HepG2 (cell line): ENCODE data around the gene EPB41L1. TPM values are rescaled to one million over a fixed set of nuclear protein-coding genes. Genes with fewer than 3 reads are reported as not detected.

Experiments used
- DZIP1 ChIP-seq: sonication (generic); formaldehyde crosslinking; IDR thresholded peaks from 2 replicates; pipeline ENCODE4 v1.5.0; 2020; ENCODE audit warnings: mild to moderate bottlenecking, missing genetic modification reagents
- KLF16 ChIP-seq, 2 experiments: sonication (generic) in 1 of 2; formaldehyde crosslinking in 1 of 2; IDR thresholded peaks; 2 replicates each; pipeline versions ENCODE4 v1.6.1 to v1.8.0; 2016 to 2023; ENCODE audit warnings: missing genetic modification reagents in 2 of 2, missing compliant biosample characterization in 1 of 2
- TEAD3 ChIP-seq: optimal IDR thresholded peaks from 2 replicates; pipeline ENCODE3; 2016; ENCODE audit warnings: borderline replicate concordance
- ZBTB38 ChIP-seq: sonication (generic); formaldehyde crosslinking; IDR thresholded peaks from 2 replicates; pipeline ENCODE4 v1.5.1; 2020; ENCODE audit warnings: mild to moderate bottlenecking, missing genetic modification reagents
- ZNF318 ChIP-seq: sonication (generic); formaldehyde crosslinking; IDR thresholded peaks from 2 replicates; pipeline ENCODE4 v1.4.0; 2020; ENCODE audit warnings: mild to moderate bottlenecking, missing genetic modification reagents
- ZNF354B ChIP-seq: sonication (generic); formaldehyde crosslinking; IDR thresholded peaks from 2 replicates; pipeline ENCODE4 v1.8.0; 2022; ENCODE audit warnings: mild to moderate bottlenecking, missing genetic modification reagents
- ZNF713 ChIP-seq: sonication (generic); formaldehyde crosslinking; IDR thresholded peaks from 2 replicates; pipeline ENCODE4 v1.4.0; 2020; ENCODE audit warnings: mild to moderate bottlenecking, missing genetic modification reagents
- ZNF781 ChIP-seq: sonication (generic); formaldehyde crosslinking; IDR thresholded peaks from 2 replicates; pipeline ENCODE4 v1.5.1; 2020; ENCODE audit warnings: borderline replicate concordance, mild to moderate bottlenecking, missing genetic modification reagents; ENCODE audit errors: not compliant biosample characterization
- polyA plus RNA-seq, 8 experiments: library from polyadenylated mRNA; depleted of rRNA in 3 of 8; stranded (reverse) in 7 of 8; unstranded in 1 of 8; fragments of >200 nt; fragmentation: Illumina TruSeq in 4 of 8; extraction: Trizol in 4 of 8; gene quantifications; 2 replicates each; pipeline versions ENCODE4 v1.2.1 to v1.2.3, GENCODE V29; 2011 to 2016; ENCODE audit warnings: low read depth in 4 of 8, missing spikeins in 1 of 8, mixed read lengths in 1 of 8; ENCODE audit not compliant: insufficient read depth in 1 of 8
- total RNA-seq, 5 experiments: library from RNA; depleted of rRNA; stranded (reverse); fragments of >200 nt; fragmentation: Illumina TruSeq; extraction: Trizol; gene quantifications; 2 replicates each; pipeline ENCODE4 v1.2.3, GENCODE V29; 2016; ENCODE audit warnings: low read depth in 1 of 5
- TF ChIP-seq, protein P1 (sequence below): sonication (generic); formaldehyde crosslinking; IDR thresholded peaks from 2 replicates; pipeline ENCODE4 v1.4.0; 2020; ENCODE audit warnings: missing genetic modification reagents
- TF ChIP-seq, protein P2 (sequence below): sonication (generic); formaldehyde crosslinking; IDR thresholded peaks from 2 replicates; pipeline ENCODE4 v1.5.1; 2020; ENCODE audit warnings: missing genetic modification reagents, mild to moderate bottlenecking, borderline replicate concordance

Gene EPB41L1
- total and polyA plus RNA-seq, 2 of the 13 experiments (the other 11 are each of a cell fraction or from before 2014, with no cell fraction given): 16.7 to 39.0 TPM

GRCh38 chr20:36183155-36183944 lies 28.8 kb downstream of the EPB41L1 start (continued):
- TF ChIP-seq ZNF318 (CRISPR knock-in tag): peak; percentile 79; the same call in 1 of the 2 replicates
- TF ChIP-seq ZNF713 (CRISPR knock-in tag): no peak
- TF ChIP-seq TEAD3 (CRISPR knock-in tag): peak; percentile 48
- peak in 1 of 2 experiments; percentile 88; a peak in 2 of 4 replicates for TF ChIP-seq KLF16 (CRISPR knock-in tag; IDR thresholded peaks at IDR 0.05)
- 0 out of 2 replicates have a peak, but pooled peaks have one; percentile 54 for TF ChIP-seq DZIP1
- TF ChIP-seq ZBTB38: peak; percentile 93
- TF ChIP-seq ZNF354B (CRISPR knock-in tag): no peak
- TF ChIP-seq, protein P1, sequence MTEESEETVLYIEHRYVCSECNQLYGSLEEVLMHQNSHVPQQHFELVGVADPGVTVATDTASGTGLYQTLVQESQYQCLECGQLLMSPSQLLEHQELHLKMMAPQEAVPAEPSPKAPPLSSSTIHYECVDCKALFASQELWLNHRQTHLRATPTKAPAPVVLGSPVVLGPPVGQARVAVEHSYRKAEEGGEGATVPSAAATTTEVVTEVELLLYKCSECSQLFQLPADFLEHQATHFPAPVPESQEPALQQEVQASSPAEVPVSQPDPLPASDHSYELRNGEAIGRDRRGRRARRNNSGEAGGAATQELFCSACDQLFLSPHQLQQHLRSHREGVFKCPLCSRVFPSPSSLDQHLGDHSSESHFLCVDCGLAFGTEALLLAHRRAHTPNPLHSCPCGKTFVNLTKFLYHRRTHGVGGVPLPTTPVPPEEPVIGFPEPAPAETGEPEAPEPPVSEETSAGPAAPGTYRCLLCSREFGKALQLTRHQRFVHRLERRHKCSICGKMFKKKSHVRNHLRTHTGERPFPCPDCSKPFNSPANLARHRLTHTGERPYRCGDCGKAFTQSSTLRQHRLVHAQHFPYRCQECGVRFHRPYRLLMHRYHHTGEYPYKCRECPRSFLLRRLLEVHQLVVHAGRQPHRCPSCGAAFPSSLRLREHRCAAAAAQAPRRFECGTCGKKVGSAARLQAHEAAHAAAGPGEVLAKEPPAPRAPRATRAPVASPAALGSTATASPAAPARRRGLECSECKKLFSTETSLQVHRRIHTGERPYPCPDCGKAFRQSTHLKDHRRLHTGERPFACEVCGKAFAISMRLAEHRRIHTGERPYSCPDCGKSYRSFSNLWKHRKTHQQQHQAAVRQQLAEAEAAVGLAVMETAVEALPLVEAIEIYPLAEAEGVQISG (CRISPR knock-in tag): peak; percentile 83
- peak; percentile 96 for TF ChIP-seq ZNF781 (CRISPR knock-in tag)
- TF ChIP-seq, protein P2, sequence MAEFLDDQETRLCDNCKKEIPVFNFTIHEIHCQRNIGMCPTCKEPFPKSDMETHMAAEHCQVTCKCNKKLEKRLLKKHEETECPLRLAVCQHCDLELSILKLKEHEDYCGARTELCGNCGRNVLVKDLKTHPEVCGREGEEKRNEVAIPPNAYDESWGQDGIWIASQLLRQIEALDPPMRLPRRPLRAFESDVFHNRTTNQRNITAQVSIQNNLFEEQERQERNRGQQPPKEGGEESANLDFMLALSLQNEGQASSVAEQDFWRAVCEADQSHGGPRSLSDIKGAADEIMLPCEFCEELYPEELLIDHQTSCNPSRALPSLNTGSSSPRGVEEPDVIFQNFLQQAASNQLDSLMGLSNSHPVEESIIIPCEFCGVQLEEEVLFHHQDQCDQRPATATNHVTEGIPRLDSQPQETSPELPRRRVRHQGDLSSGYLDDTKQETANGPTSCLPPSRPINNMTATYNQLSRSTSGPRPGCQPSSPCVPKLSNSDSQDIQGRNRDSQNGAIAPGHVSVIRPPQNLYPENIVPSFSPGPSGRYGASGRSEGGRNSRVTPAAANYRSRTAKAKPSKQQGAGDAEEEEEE (CRISPR knock-in tag): no peak; the same call in 1 of the 2 replicates
